H1 (cell line): ENCODE data around the gene GREM2. TPM values are rescaled to one million over a fixed set of nuclear protein-coding genes. Genes with fewer than 3 reads are reported as not detected.

Experiments
- BRCA1 ChIP-seq: IDR thresholded peaks from 2 replicates; pipeline ENCODE4 v1.6.1; 2012; ENCODE audit warnings: low read depth, low read length, improper control_type of control experiment
- CHD2 ChIP-seq: IDR thresholded peaks from 2 replicates; pipeline ENCODE4 v1.6.1; 2012; ENCODE audit warnings: low read length, improper control_type of control experiment
- GABPA ChIP-seq: IDR thresholded peaks from 2 replicates; pipeline ENCODE4 v1.6.1; 2011; ENCODE audit warnings: mild to moderate bottlenecking, low read length, moderate library complexity, borderline replicate concordance; ENCODE audit not compliant: insufficient read depth
- NRF1 ChIP-seq: IDR thresholded peaks from 2 replicates; pipeline ENCODE4 v1.6.1; 2011; ENCODE audit warnings: mild to moderate bottlenecking, low read depth, low read length, improper control_type of control experiment
- polyA plus RNA-seq, 7 experiments: library from polyadenylated mRNA; depleted of rRNA in 3 of 7; stranded (reverse) in 5 of 7; unstranded in 2 of 7; fragments of >200 nt in 5 of 7; fragments of 200-250 nt in 2 of 7; gene quantifications; 1 replicate in 5 of 7; 2 replicates in 1 of 7; 4 replicates in 1 of 7; pipeline versions ENCODE4 v1.2.1 to v1.2.3, GENCODE V29; 2011 to 2013; ENCODE audit warnings: missing spikeins in 2 of 7, mixed read lengths in 2 of 7
- total RNA-seq: library from RNA; stranded (reverse); fragmentation: NEBNext Ultra II Directional; extraction: Animal tissue kit (Norgen Biotek cat#: 25700); gene quantifications from 2 replicates; pipeline ENCODE4 v1.2.1, GENCODE V29; 2021

Gene GREM2
- total and polyA plus RNA-seq, 2 of the 8 experiments (the other 6 are each of a cell fraction or from before 2014, with no cell fraction given): 0.05 TPM; not detected in 1

- TF ChIP-seq NRF1 (no peak), CHD2 (no peak), GABPA (no peak), BRCA1 (no peak)
Observed at GRCh38 chr1:240457203-240457602, 154.8 kb downstream of the GREM2 start (continued).
